GM12891 (cell line): Measurements from ENCODE around the gene SLC25A47.

Experiments used
- POLR2A ChIP-seq: IDR thresholded peaks from 2 replicates; pipeline ENCODE4 v1.6.1; 2011; ENCODE audit warnings: low read depth, low read length, control low read depth
- POLR2AphosphoS5 ChIP-seq: IDR thresholded peaks from 2 replicates; pipeline ENCODE4 v1.6.1; 2011; ENCODE audit warnings: low read depth, low read length, control low read depth
- SPI1 ChIP-seq: IDR thresholded peaks from 2 replicates; pipeline ENCODE4 v1.6.1; 2011; ENCODE audit warnings: low read depth, low read length, control low read depth
- TAF1 ChIP-seq: IDR thresholded peaks from 2 replicates; pipeline ENCODE4 v1.6.1; 2011; ENCODE audit warnings: low read depth, low read length, control low read depth

GRCh38 chr14:100285021-100285912 is 37.9 kb upstream of the SLC25A47 start:
- no peak for TF ChIP-seq POLR2A
- TF ChIP-seq SPI1: no peak
- TF ChIP-seq POLR2AphosphoS5: no peak
- TF ChIP-seq TAF1: no peak
